ENCODE results near the gene ARHGAP42. TPM values are rescaled to one million over a fixed set of nuclear protein-coding genes. Genes with fewer than 3 reads are reported as not detected.
A peak's percentile ranks its signal among the peaks of the same experiment; 100 is the strongest.

Gene ARHGAP42
- total RNA-seq, 1 donor from 2014 or later: 16.3 TPM

DNA sequence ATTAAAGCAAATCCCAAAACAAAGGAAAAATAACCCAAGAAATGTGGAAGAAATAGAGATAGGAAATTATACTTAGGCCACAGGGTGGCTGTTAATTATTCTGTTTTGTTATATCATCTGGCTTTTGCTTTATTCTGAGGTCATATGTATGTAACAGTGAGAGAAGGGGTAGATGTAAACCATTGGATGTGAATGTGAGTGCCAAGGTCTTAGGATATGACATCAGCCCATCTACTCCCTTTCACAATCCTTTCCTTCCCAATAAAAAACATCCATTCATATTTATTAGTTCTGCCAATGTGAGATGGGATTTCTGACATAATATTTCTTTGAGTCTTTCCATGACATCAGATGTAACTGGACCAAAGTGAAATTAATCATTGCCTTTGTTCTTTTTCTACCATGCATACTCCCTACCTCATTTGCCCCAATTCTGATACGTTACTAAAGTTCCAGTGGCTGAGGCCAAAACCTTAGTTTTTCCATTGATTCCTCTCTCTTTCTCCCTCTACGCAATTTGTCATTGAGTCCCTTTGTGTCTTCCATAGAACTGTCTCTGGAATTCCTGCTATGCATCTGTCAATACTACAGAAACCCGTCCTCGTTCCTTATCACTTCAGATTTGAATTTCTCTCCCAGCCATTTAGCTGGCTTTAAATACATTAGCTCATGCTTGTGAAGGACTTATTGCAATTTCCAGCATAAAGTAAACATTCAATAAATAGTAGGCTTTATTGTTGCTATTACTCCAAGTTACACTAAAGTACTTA is 170.3 kb downstream of the ARHGAP42 start:
- Histone ChIP-seq H3K4me1 (no peaks in the 10 kb centered on the region), H3K4me3 (no peak overlapping the region), H3K9me3 (no peaks in the 10 kb centered on the region), H3K27ac (no peak overlapping the region), H3K36me3 (no peaks in the 10 kb centered on the region), H3K27me3 (ENCODE audit: low read depth) (no peaks in the 10 kb centered on the region)
- intact Hi-C loops (cut with DNase I): loop anchor here (10.0 kb wide), 1 partner anchor 283 kb away; no protein-coding TSS in a partner anchor
- TF ChIP-seq, protein P1, sequence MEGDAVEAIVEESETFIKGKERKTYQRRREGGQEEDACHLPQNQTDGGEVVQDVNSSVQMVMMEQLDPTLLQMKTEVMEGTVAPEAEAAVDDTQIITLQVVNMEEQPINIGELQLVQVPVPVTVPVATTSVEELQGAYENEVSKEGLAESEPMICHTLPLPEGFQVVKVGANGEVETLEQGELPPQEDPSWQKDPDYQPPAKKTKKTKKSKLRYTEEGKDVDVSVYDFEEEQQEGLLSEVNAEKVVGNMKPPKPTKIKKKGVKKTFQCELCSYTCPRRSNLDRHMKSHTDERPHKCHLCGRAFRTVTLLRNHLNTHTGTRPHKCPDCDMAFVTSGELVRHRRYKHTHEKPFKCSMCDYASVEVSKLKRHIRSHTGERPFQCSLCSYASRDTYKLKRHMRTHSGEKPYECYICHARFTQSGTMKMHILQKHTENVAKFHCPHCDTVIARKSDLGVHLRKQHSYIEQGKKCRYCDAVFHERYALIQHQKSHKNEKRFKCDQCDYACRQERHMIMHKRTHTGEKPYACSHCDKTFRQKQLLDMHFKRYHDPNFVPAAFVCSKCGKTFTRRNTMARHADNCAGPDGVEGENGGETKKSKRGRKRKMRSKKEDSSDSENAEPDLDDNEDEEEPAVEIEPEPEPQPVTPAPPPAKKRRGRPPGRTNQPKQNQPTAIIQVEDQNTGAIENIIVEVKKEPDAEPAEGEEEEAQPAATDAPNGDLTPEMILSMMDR (IDR thresholded peaks at IDR 0.05): no peak
- DNase-seq (no peak), ATAC-seq (peak in 1 of 2 donors; percentile 33)

DNA sequence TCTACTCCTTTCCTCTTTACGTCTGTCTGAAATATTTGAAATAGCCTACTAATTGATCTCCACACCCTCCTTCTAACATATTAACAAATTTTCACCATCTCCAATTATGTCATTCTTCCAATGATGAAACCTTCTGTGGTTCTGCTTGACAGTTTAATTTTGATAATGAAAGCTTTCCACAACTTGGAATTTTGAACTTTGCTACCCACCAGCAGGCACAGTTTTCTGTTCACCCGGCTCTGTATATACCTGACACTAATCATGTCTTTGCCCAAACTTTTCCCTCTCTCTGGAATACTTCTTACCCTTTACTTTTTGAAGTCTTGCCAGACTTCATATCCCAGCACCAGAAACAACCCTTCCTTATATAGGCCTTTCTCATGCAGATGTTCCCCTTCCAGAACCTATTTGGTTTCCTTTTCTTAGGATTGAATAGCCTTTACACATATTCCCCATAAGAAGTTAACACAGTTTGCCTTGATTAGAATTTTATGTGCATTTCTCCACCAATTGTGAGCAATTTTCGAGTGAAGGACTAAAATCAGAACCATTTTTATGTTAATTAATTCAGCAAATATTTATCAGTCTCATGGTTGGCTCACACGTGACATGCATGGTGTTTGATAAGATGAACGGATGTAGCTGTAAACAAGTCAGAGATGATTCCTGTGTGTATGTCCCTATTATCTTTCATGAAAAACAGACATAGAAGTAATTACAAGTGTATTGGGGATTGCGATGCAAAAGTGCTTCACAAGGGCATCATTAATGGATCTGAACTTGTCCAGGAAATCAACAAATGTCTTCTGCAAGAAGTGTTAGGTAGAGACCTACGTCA is 173.4 kb downstream of the ARHGAP42 start:
- Histone ChIP-seq H3K27me3 (ENCODE audit: low read depth) (no peaks in the 10 kb centered on the region), H3K4me3 (no peak overlapping the region), H3K4me1 (no peaks in the 10 kb centered on the region), H3K36me3 (no peaks in the 10 kb centered on the region), H3K9me3 (no peaks in the 10 kb centered on the region), H3K27ac (no peak overlapping the region)
- intact Hi-C loops (cut with DNase I): no loop called here
- DNase-seq (no peak), ATAC-seq (no peak)
- TF ChIP-seq, protein P1 (IDR thresholded peaks at IDR 0.05): no peak

- ATAC-seq: peak in 1 of 2 donors; percentile 63
- Histone ChIP-seq H3K9me3 (no peaks in the 10 kb centered on the region), H3K4me1 (no peaks in the 10 kb centered on the region), H3K4me3 (no peak overlapping the region), H3K27ac (no peak overlapping the region), H3K36me3 (no peaks in the 10 kb centered on the region), H3K27me3 (ENCODE audit: low read depth) (no peaks in the 10 kb centered on the region)
- intact Hi-C loops (cut with DNase I): no loop called here
- DNase-seq: no peak
- TF ChIP-seq, protein P1 (IDR thresholded peaks at IDR 0.05): no peak
Measured at GRCh38 chr11:100861212-100861611, 174.1 kb downstream of the ARHGAP42 start.

DNA sequence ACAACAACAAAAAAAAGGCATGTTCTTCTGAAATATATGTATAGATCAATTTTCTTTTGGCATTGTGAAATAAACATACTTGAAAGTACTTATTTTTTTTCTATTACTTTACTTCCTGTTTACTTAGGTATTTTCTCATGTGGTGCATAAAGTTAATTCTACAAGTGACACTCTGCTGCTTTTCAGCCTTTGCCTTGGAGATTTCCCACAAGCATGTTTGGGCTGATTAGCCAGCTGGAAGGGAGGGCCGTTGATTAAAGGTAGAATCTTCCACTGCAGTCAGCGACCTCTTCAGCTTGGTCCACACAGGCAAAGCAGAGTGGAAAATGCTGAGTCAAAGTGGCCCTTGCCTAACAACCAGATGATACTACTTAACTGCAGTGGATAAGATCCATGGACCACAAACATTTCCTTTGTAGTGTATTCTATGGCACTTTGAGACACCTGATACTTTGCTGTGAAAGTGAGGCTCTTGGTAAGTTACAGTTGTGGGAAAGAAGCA is 176.0 kb downstream of the ARHGAP42 start:
- no peak for DNase-seq
- Histone ChIP-seq H3K27me3 (ENCODE audit: low read depth) (no peaks in the 10 kb centered on the region), H3K36me3 (no peaks in the 10 kb centered on the region), H3K27ac (no peak overlapping the region), H3K4me1 (no peaks in the 10 kb centered on the region), H3K4me3 (no peak overlapping the region), H3K9me3 (no peaks in the 10 kb centered on the region)
- peak; percentile 58 to 64 for ATAC-seq
- TF ChIP-seq, protein P1 (IDR thresholded peaks at IDR 0.05): no peak
- intact Hi-C loops (cut with DNase I): no loop called here

- H3K4me1 ChIP-seq: no peaks in the 10 kb centered on the region
- TF ChIP-seq, protein P1 (IDR thresholded peaks at IDR 0.05): no peak
- DNase-seq (no peak), ATAC-seq (no peak)
- H3K27ac ChIP-seq: no peak overlapping the region
- H3K9me3 ChIP-seq: no peaks in the 10 kb centered on the region
- H3K4me3 ChIP-seq: no peak overlapping the region
- intact Hi-C loops (cut with DNase I): no loop called here
- H3K36me3 ChIP-seq: no peaks in the 10 kb centered on the region
- no peaks in the 10 kb centered on the region for H3K27me3 ChIP-seq (ENCODE audit: low read depth)
Measured at GRCh38 chr11:100865443-100866065, 178.5 kb downstream of the ARHGAP42 start.
